Activated T-helper 2 cell treated with anti-CD3 and anti-CD28 coated beads, Interferon-gamma antibody, Interleukin-2, Interleukin-4, amounts not matched to agents 10 μg/mL and 5 μg/mL and 100 μg/mL, durations not matched to agents 14 hours and 24 hours and 36 hours (primary cell): ENCODE results near the gene CYFIP1. TPM values are rescaled to one million over a fixed set of nuclear protein-coding genes. Genes with fewer than 3 reads are reported as not detected.

ENCODE experiments used
- DNase-seq: peaks from one replicate; pipeline ENCODE4 v3.0.0; 2021; ENCODE audit warnings: low spot score
- H3K27ac Mint-ChIP-seq: one replicate; pipeline ENCODE4 v1.8.0; 2021; ENCODE audit warnings: mixed read lengths
- H3K27me3 Mint-ChIP-seq: one replicate; pipeline ENCODE4 v1.8.0; 2021; ENCODE audit warnings: low read depth, mixed read lengths
- H3K36me3 Mint-ChIP-seq: one replicate; pipeline ENCODE4 v1.8.0; 2021; ENCODE audit warnings: low read depth, mixed read lengths
- H3K4me1 Mint-ChIP-seq: one replicate; pipeline ENCODE4 v1.8.0; 2021; ENCODE audit warnings: low read depth, mixed read lengths
- H3K4me3 Mint-ChIP-seq: one replicate; pipeline ENCODE4 v1.8.0; 2021; ENCODE audit warnings: low read depth, mild to moderate bottlenecking, moderate library complexity, mixed read lengths
- H3K9me3 Mint-ChIP-seq: one replicate; pipeline ENCODE4 v1.8.0; 2021; ENCODE audit warnings: mixed read lengths
- intact Hi-C: fragments of 100-400 bp; cut with micrococcal nuclease; formaldehyde crosslinking; loops from one replicate; pipeline ENCODE4 v1.15.1; 2023
- total RNA-seq: library from RNA; stranded (reverse); gene quantifications from 2 replicates; pipeline ENCODE4 v1.2.3, GENCODE V29; 2022

CYFIP1 gene
- total RNA-seq, 1 donor from 2014 or later: 52.7 TPM

GRCh38 chr15:22951381-22952280, 28.5 kb downstream of the CYFIP1 start:
- H3K27me3 Mint-ChIP-seq: peaks cover 8% of the 10 kb centered on the region
- no peak overlapping the region for H3K4me3 Mint-ChIP-seq
- DNase-seq: no peak
- H3K36me3 Mint-ChIP-seq: no peaks in the 10 kb centered on the region
- peaks cover 9% of the 10 kb centered on the region for H3K4me1 Mint-ChIP-seq
- intact Hi-C loops: loop anchor here (10.0 kb wide), 1 partner anchor 97 kb away; no protein-coding TSS in a partner anchor
- H3K9me3 Mint-ChIP-seq: no peaks in the 10 kb centered on the region
- H3K27ac Mint-ChIP-seq: no peak overlapping the region

DNA sequence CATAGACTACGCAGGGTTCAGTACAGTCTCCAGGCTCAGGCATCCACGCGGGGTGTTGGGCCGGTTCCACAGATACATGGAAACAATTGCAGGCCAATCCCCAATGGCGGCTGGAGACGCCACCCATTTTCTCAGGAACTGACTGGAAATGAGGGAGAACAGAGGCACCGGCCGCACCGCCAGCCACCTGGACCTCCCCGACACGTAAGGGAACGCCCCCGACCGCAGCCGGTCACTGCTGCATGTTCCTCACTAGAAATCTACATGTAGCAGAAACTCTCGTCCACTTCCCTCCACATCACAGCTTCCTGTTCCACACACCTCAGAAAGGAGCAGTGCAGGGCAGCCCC, 29.2 kb downstream of the CYFIP1 start:
- peaks cover 8% of the 10 kb centered on the region for H3K27me3 Mint-ChIP-seq

GRCh38 chr15:22950256-22950990, 29.7 kb downstream of the CYFIP1 start:
- DNase-seq: no peak
- peaks cover 8% of the 10 kb centered on the region for H3K27me3 Mint-ChIP-seq
- no peak overlapping the region for H3K27ac Mint-ChIP-seq
- H3K4me3 Mint-ChIP-seq: no peak overlapping the region
- no peaks in the 10 kb centered on the region for H3K9me3 Mint-ChIP-seq
- H3K36me3 Mint-ChIP-seq: no peaks in the 10 kb centered on the region
- intact Hi-C loops: loop anchor here (10.0 kb wide), 1 partner anchor 96 kb away; no protein-coding TSS in a partner anchor
- H3K4me1 Mint-ChIP-seq: peaks cover 9% of the 10 kb centered on the region

More for the DNA sequence above, 29.2 kb downstream of the CYFIP1 start:
- no peaks in the 10 kb centered on the region for H3K36me3 Mint-ChIP-seq
- no peak overlapping the region for H3K4me3 Mint-ChIP-seq
- H3K27ac Mint-ChIP-seq: no peak overlapping the region
- peaks cover 9% of the 10 kb centered on the region for H3K4me1 Mint-ChIP-seq
- H3K9me3 Mint-ChIP-seq: no peaks in the 10 kb centered on the region
- intact Hi-C loops: loop anchor here (10.0 kb wide), 1 partner anchor 96 kb away; no protein-coding TSS in a partner anchor
- DNase-seq: no peak

- Mint-ChIP-seq H3K27ac (no peak overlapping the region), H3K4me1 (peaks cover 9% of the 10 kb centered on the region), H3K27me3 (peaks cover 8% of the 10 kb centered on the region), H3K9me3 (no peaks in the 10 kb centered on the region), H3K4me3 (no peak overlapping the region), H3K36me3 (no peaks in the 10 kb centered on the region)
- DNase-seq: no peak
- intact Hi-C loops: no loop called here
These were observed 31.1 kb downstream of the CYFIP1 start for GRCh38 chr15:22949074-22949547.

DNA sequence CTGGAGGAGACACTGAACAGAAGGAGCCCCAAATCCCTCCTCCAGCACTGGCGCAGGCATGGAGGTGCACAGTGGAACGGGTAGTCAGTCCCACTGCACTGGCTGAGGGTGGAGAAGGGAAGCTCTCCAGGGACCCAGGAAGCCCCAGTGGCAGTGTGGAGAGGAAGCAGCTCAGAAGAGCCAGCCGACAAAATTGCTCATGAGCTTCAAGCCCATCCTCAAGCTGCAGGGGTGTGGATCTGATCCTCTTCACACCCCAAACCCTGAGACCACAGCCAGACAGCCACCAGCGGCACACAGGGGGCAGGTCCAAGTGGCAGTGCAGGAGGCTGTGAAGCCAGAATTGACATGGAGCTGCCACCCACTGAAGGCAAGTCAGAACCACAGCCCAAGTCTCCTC, 32.1 kb downstream of the CYFIP1 start:
- Mint-ChIP-seq H3K27ac (no peak overlapping the region), H3K27me3 (peaks cover 8% of the 10 kb centered on the region), H3K9me3 (no peaks in the 10 kb centered on the region), H3K36me3 (no peaks in the 10 kb centered on the region), H3K4me1 (peaks cover 9% of the 10 kb centered on the region), H3K4me3 (no peak overlapping the region)
- intact Hi-C loops: no loop called here
- no peak for DNase-seq

GRCh38 chr15:22947101-22948000, 32.8 kb downstream of the CYFIP1 start:
- no peak overlapping the region for H3K27ac Mint-ChIP-seq
- H3K4me3 Mint-ChIP-seq: no peak overlapping the region
- peaks cover 8% of the 10 kb centered on the region for H3K27me3 Mint-ChIP-seq
- intact Hi-C loops: no loop called here
- H3K9me3 Mint-ChIP-seq: no peaks in the 10 kb centered on the region
- no peak for DNase-seq
- H3K4me1 Mint-ChIP-seq: peaks cover 9% of the 10 kb centered on the region
- H3K36me3 Mint-ChIP-seq: no peaks in the 10 kb centered on the region

GRCh38 chr15:22945071-22945470, 35.1 kb downstream of the CYFIP1 start:
- DNase-seq: no peak
- Mint-ChIP-seq H3K27ac (no peak overlapping the region), H3K4me1 (peaks cover 8% of the 10 kb centered on the region), H3K4me3 (no peak overlapping the region), H3K36me3 (no peaks in the 10 kb centered on the region), H3K27me3 (peaks cover 8% of the 10 kb centered on the region), H3K9me3 (no peaks in the 10 kb centered on the region)
- intact Hi-C loops: no loop called here

DNA sequence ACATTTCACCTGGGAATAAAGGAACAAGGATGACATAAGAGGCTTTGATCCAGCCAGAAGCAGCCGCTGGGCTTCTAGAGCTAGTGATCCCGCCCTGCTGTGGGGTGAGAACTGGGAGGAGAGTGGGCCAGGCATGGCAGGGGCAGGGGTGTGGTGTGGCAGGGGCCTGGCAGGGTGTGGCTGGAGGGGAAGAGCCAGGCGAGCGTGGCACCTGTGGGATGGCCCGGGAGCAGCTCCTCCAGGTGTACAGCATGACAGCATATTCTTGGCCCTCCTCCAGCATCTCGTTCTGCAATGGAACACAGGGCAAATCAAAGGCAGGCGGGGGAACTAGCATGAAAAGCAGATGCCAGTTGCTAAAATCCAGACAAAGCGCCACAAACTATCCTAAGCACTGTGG, 35.5 kb downstream of the CYFIP1 start:
- Mint-ChIP-seq H3K36me3 (no peaks in the 10 kb centered on the region), H3K4me1 (peaks cover 8% of the 10 kb centered on the region), H3K27me3 (peaks cover 8% of the 10 kb centered on the region), H3K4me3 (no peak overlapping the region), H3K9me3 (no peaks in the 10 kb centered on the region), H3K27ac (no peak overlapping the region)
- no peak for DNase-seq
- intact Hi-C loops: no loop called here

GRCh38 chr15:22942877-22943276, 37.3 kb downstream of the CYFIP1 start:
- intact Hi-C loops: no loop called here
- Mint-ChIP-seq H3K27ac (no peak overlapping the region), H3K27me3 (no peaks in the 10 kb centered on the region), H3K36me3 (no peaks in the 10 kb centered on the region), H3K4me1 (no peaks in the 10 kb centered on the region), H3K9me3 (no peaks in the 10 kb centered on the region), H3K4me3 (no peak overlapping the region)
- DNase-seq: no peak

- Mint-ChIP-seq H3K36me3 (no peaks in the 10 kb centered on the region), H3K4me1 (no peaks in the 10 kb centered on the region), H3K27ac (no peak overlapping the region), H3K27me3 (no peaks in the 10 kb centered on the region), H3K4me3 (no peak overlapping the region), H3K9me3 (no peaks in the 10 kb centered on the region)
- intact Hi-C loops: no loop called here
- no peak for DNase-seq
These were observed 37.8 kb downstream of the CYFIP1 start for GRCh38 chr15:22942306-22942855.

- Mint-ChIP-seq H3K27me3 (no peaks in the 10 kb centered on the region), H3K4me3 (no peak overlapping the region), H3K9me3 (no peaks in the 10 kb centered on the region), H3K4me1 (peaks cover 3% of the 10 kb centered on the region), H3K36me3 (no peaks in the 10 kb centered on the region), H3K27ac (no peak overlapping the region)
- intact Hi-C loops: no loop called here
- DNase-seq: no peak
These were observed 39.0 kb downstream of the CYFIP1 start for GRCh38 chr15:22941179-22941578.

DNA sequence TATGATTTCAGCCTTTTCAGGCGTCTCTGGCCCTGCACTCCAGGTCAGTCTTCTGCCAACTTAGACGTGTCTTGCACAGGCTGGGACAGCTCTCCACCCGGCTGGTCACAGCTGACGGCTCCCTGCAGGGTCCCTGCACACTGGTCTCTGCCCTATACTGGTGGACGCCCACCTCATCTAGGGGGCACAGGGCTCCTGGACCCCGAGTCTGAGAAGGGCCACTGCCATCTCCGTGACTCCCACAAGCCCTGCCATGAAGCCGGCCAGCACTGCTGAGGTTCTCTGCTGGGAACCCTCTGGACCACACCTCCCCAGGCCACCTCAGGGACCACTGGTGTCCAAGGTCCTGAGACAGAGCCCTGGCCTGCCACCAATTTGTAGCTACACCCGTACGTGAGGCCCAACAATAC, 40.5 kb downstream of the CYFIP1 start:
- Mint-ChIP-seq H3K36me3 (no peaks in the 10 kb centered on the region), H3K4me3 (no peak overlapping the region), H3K4me1 (peaks cover 3% of the 10 kb centered on the region), H3K27me3 (no peaks in the 10 kb centered on the region), H3K9me3 (no peaks in the 10 kb centered on the region), H3K27ac (no peak overlapping the region)
- no peak for DNase-seq
- intact Hi-C loops: no loop called here
